Measurements from ENCODE around the gene KLHL18.
"Not testable (repeated sequence)": the region's sequence is repeated elsewhere in the genome, so short reads cannot be mapped to it uniquely, and the experiment has no call there.

The KLHL18 gene

GRCh38 chr3:47282424-47283192, at the start of gene KLHL18, which contains the start of gene KIF9:
Gene KLHL18, plus strand, starts transcription at chr3:47282944. Its CDS starts 22 bp downstream, at chr3:47282966.
Gene KIF9, minus strand, starts transcription at chr3:47282799. Its CDS starts 5,425 bp downstream, at chr3:47277374.
- DNase-seq (ENCODE audit: low read depth) = peak; percentile 66

DNA sequence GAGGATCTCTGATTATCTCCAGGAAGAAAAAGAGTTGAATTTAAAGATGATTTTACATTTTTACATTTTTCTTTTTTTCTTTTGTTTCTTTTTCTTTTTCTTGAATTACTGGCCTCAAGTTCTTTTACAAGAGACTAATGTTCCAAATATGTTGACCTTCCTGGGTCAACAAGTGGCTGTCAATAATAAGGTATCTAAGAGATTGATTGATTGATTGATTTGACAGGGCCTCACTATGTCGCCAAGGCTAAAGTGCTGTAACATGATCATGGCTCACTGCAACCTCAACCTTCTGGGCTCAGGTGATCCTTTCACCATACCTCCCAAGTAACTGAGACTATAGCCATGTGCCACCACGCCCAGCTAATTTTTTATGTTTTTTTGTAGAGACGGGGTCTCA, 44.7 kb upstream of the KLHL18 start:
- no peak for DNase-seq (ENCODE audit: low read depth)

DNA sequence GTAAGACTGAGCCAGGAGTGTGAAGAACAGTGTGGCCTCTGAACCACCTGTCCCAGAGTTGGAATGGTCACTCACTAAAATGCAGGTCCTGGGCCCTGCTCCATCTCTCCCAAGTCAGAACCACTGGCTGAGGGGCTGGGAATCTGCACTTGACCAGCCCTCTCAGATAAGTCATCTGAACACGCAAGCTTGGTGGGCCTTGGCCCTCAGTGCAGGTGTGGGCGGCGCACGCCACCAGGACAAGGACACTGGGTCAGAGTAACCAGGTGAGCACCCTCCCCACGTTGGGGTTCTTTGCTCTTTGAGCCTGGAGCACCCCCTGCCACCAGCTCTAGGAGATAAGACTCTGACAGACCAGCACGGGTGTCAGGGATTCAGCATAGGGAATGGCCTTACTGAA, 42.8 kb upstream of the KLHL18 start:
- no peak for DNase-seq (ENCODE audit: low read depth)

DNA sequence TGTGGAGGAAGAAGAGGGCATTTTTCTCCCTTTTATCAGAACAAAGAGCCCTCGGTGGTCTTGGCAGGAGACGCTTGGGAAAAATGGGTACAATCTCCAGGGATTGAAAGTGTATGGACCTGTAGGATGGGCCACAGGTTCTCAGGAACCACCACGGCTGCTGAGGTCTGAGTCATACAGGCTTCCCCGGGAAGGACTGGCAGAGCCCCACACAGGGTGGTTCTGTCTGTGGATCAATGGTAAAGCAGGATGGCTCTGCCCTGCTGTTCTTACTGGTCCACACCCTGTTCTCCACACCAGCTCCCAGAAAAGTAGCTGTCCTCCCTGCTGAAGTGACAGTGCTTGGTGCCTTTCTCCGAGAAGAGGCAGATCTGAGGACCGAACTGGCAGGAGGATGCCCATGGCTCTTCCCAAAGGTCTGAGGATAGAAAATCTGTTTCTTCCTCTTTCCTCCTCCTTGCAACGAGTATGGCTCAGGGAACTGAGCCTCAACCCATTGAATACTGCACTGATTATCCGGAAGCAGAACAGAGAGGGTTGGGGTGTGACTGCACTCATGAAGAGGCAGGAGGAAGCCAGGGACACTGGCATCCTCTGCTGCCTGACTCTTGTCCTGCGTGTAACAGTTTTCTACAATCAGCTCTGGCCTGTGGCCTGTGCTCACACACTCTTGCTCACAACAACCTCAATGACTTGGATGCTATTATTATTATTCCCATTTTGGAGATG, 39.2 kb upstream of the KLHL18 start:
- DNase-seq (ENCODE audit: low read depth) = no peak

- DNase-seq (ENCODE audit: low read depth) = no peak
These were observed 38.1 kb upstream of the KLHL18 start for GRCh38 chr3:47244531-47245100.

- DNase-seq (ENCODE audit: low read depth) = no peak
These were observed 37.5 kb upstream of the KLHL18 start for GRCh38 chr3:47245271-47245670.

DNA sequence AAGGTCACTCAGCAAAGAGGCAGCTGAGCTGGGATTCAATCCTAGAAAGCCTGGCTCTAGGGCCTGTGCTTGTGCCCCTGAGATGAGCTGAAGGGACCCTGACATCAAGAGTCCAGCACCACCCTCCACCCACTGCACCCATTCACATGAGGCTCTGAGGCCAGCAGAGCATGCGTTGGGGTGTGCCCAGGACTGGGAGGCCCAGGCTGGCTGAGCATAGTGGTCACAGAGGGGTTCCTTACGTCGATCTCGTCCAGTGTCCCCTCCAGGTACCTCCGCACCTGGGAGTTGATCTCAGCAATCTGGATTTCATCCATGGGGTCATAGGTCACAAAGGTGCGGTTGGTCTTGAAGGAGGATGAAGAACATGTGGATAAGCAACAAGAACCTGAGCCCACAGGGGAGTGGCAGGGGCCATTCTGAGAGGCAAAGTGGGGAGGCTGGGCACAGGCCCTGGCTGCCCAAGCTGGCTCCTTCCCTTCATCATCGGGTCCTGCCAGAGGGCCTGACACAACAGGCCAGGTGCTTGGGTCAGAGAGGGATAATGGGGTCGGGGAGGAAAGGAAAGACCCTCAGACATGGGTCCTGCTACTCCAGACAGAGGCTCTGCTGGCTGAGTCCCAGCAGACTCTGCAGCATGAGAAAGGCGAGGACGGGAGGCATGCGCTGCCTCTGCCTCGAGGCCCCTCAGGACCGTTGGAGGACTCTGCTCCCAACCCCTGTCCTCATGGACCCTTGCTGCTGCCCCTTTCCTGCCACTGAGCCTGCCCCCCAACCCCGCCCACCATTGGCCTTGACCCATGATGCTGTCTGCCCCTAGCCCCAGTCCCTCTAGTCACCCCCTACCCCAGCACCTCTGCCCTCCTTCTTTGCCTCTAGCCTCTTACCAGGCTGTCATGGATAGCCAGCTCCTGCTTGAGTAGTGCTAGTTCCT, 35.3 kb upstream of the KLHL18 start:
- DNase-seq (ENCODE audit: low read depth) = no peak

GRCh38 chr3:47250309-47251060, 32.3 kb upstream of the KLHL18 start:
- DNase-seq (ENCODE audit: low read depth) = no peak

- not testable (repeated sequence) for DNase-seq (ENCODE audit: low read depth)
These were observed 31.7 kb upstream of the KLHL18 start for GRCh38 chr3:47251085-47251484.

DNA sequence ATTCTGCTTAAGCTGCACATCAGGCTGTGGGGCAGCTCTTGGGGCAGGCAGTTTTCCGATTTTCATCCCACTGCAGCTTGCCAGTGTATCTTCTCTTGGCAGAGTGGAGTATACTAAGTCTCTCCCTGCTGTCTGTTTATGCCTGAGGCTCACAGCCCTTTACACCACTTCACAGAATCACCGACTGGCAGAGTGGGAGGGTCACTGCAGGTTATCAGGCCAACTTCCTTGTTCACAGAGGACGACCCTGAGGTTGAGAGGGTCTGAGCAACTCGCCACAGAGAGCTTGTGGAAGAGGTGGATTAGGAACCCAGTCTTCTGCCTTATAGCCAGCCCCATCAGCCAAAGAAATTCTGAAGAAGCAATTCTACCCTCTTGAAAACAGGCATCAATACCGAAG, 31.1 kb upstream of the KLHL18 start:
- no peak for DNase-seq (ENCODE audit: low read depth)

DNA sequence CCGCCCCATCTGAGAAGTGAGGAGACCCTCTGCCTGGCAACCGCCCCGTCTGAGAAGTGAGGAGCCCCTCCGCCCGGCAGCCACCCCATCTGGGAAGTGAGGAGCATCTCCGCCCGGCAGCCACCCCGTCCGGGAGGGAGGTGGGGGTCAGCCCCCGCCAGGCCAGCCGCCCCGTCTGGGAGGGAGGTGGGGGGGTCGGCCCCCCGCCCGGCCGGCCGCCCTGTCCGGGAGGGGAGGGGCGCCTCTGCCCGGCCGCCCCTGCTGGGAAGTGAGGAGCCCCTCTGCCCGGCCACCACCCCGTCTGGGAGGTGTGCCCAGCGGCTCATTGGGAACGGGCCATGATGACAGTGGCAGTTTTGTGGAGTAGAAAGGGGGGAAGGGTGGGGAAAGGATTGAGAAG, 26.4 kb upstream of the KLHL18 start:
- DNase-seq (ENCODE audit: low read depth) = not testable (repeated sequence)

DNA sequence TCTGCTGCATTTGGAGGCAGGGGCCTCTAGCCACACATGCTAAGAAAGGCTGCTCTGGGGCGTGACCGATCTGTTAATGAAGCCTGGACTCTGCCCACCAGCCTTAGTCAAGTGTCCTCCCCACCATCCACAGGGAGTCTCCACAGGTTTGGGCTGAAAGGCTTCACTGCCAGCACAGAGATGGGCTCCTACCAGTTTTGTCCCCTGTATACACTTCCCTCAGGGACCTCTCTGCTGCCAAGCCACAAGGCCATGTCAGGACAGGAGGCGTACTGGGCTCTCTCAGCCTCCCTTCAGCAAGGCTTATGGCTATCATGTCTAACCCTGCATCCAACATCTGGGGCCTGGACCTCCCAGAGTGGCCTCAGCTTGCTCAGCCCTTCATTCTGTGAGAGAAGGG, 23.6 kb upstream of the KLHL18 start:
- no peak for DNase-seq (ENCODE audit: low read depth)

DNA sequence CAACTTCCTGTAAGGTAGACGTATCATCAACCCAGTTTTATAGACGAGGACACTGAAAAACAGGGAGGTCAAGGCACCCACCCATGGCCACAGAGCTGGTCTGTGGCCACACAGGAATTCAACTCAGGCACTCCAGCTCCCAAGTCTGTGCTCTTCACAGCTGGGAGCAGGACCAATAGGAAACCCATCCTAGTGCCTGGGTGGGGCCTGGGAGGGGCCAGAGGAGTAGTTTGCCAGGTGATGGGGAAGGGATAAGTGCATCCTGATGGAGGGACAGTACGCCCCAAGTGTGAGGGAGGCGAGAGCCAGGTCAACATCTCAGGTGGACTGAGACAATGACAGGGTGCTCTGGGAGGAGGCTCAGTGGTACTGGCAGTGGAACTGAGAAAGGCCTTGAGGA, 22.1 kb upstream of the KLHL18 start:
- no peak for DNase-seq (ENCODE audit: low read depth)

GRCh38 chr3:47261301-47261700, 21.4 kb upstream of the KLHL18 start:
- no peak for DNase-seq (ENCODE audit: low read depth)

- no peak for DNase-seq (ENCODE audit: low read depth)
These were observed 17.7 kb upstream of the KLHL18 start for GRCh38 chr3:47265008-47265407.

- DNase-seq (ENCODE audit: low read depth) = no peak
These were observed 16.9 kb upstream of the KLHL18 start for GRCh38 chr3:47265725-47266428.

DNA sequence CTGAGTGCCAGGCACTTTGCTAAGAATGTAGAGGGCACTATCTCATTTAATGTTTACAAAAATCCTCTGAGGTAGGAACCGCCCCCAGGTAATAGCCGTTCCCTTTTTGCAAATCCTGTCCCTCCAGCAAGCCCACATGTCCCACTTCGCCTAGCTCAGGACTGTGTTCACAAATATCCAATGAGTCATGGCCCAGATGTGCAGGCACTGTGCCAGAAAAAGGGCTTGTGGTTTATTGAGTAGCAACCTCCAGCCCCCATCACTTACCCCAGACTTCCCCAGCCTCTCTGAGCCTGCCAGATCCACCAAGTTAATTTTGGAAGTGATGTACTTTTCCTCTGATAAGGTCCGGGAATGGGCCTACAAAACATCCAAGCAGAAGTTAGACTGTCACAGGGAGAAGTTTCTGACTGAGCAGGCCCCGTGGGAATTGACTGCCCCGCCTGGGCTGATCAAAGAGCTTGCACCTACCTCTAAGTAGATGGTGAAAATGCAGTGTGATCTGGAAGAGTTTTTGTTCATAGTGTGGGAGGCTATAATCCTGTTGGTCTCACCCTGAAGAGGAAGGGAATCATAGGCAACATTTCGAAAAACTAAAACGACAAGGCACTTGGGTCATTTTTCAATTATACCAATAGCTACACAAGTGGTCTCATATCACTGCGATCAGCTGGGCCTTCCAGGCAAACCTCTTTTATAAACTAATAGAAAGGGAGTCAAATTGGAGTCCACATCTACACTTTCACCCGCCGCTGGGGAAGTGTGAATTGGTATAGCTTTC, 15.8 kb upstream of the KLHL18 start:
- peak; percentile 89 for DNase-seq (ENCODE audit: low read depth)

GRCh38 chr3:47267490-47267824, 15.3 kb upstream of the KLHL18 start:
- no peak for DNase-seq (ENCODE audit: low read depth)

DNA sequence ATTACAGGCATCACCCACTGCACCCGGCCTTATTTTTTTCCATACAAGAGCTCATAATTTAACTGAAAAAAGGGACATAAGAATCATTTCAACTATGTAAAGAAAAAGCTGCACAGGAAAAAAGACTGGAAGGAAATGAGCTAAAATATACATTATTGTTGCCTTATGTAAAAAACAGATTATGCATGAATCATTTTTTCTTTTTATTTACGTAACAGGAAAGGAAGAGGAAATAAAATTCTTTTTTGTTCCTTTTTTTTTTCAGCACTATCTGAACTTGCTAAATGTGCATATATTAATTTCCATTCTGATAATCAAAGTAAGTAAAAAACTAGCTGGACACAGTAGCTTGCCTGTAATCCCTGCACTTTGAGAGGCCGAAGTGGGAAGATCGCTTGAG, 12.2 kb upstream of the KLHL18 start:
- DNase-seq (ENCODE audit: low read depth) = no peak

DNA sequence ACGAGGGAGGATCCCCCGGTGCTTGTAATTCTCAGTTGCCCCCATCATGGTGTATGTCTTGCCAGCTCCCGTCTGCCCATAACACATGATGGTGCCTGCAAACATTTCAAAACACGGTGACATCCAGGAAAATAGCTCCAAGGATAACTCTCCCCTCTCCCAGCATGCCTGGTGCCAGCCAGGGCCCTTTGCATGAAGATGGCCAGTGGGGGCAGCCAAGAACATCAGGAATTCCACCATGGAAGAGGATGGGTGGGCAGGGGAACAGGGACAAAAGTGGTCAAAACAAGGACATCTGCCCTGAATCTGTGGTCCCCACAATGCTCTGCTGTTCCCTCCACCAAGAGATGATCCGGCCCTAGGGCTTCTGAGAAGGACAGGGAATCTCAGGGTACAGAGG, 9.2 kb upstream of the KLHL18 start:
- DNase-seq (ENCODE audit: low read depth) = no peak
